Vagina (tissue), 2 donors: ENCODE data around the gene HYAL1.
A peak's percentile ranks its signal among the peaks of the same experiment; 100 is the strongest.

Experiments
- POLR2A ChIP-seq, 2 donors: fragments of 450-650 bp; IDR thresholded peaks; one replicate each; pipeline ENCODE4 v1.6.1; 2017; ENCODE audit warnings: antibody characterized with exemption in 2 of 2, mild to moderate bottlenecking in 2 of 2, moderate library complexity in 2 of 2
- POLR2AphosphoS5 ChIP-seq, 2 donors: sonication (generic); formaldehyde crosslinking; IDR thresholded peaks; one replicate each; pipeline ENCODE4 v1.9.0; 2017; ENCODE audit warnings: antibody characterized with exemption in 2 of 2, mild to moderate bottlenecking in 2 of 2, low read depth in 1 of 2; ENCODE audit not compliant: insufficient read depth in 1 of 2
- TF ChIP-seq, protein P1 (sequence below), 3 experiments: fragments of 450-650 bp in 2 of 3; fragments of 200-600 bp in 1 of 3; sonication (generic) in 1 of 3; IDR thresholded peaks; one replicate each; pipeline ENCODE4 v1.5.1; 2017 to 2019; ENCODE audit warnings: antibody characterized with exemption in 3 of 3, mild to moderate bottlenecking in 2 of 3, moderate library complexity in 2 of 3

DNA sequence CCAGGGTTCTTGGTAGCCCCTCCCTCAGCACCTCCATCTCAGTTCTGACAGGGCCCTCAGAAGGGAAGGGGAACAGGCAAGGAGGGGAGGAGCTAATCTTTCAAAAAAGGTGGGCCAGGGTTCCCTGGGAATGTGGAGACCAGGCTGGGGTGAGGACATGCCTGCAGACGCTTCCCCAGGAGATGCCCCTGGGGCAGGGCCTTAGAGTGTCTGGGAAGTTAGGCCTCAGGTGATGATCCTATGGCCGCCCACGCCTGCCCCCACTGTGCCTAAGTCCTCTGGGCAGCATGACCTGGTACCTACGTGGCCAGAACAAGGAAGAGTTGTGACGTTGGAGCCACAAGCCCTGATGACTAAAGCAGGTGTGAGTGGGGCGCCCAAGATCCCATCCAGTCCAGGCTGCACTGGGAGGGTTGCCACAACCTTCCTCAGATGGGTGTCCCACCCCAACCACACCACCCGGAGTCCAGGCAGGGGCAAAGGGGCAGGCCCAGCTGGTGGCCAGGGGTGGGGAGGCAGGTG lies 38.3 kb downstream of the HYAL1 start:
- TF ChIP-seq, protein P1, sequence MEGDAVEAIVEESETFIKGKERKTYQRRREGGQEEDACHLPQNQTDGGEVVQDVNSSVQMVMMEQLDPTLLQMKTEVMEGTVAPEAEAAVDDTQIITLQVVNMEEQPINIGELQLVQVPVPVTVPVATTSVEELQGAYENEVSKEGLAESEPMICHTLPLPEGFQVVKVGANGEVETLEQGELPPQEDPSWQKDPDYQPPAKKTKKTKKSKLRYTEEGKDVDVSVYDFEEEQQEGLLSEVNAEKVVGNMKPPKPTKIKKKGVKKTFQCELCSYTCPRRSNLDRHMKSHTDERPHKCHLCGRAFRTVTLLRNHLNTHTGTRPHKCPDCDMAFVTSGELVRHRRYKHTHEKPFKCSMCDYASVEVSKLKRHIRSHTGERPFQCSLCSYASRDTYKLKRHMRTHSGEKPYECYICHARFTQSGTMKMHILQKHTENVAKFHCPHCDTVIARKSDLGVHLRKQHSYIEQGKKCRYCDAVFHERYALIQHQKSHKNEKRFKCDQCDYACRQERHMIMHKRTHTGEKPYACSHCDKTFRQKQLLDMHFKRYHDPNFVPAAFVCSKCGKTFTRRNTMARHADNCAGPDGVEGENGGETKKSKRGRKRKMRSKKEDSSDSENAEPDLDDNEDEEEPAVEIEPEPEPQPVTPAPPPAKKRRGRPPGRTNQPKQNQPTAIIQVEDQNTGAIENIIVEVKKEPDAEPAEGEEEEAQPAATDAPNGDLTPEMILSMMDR (IDR thresholded peaks at IDR 0.05): no peak
- TF ChIP-seq POLR2AphosphoS5 (IDR thresholded peaks at IDR 0.05; ENCODE audit: insufficient read depth in 1 of 2, low read depth in 1 of 2) (peak in 1 of 2 donors; percentile 54), POLR2A (IDR thresholded peaks at IDR 0.05) (no peak)
